NCI-H774 (cell line): ENCODE data around the gene NOTCH3.

Experiments
- DNase-seq: peaks from one replicate; lab custom pipeline; 2025; lab: John Stamatoyannopoulos, UW

The NOTCH3 gene

GRCh38 chr19:15235781-15236180 is 35.0 kb upstream of the NOTCH3 start:
- DNase-seq, result no peak

- no peak for DNase-seq
Observed at GRCh38 chr19:15234431-15235130, 33.8 kb upstream of the NOTCH3 start.

- DNase-seq, result no peak
Observed at GRCh38 chr19:15231271-15231670, 30.5 kb upstream of the NOTCH3 start.

GRCh38 chr19:15227261-15227660 is 26.5 kb upstream of the NOTCH3 start:
- no peak for DNase-seq

- no peak for DNase-seq
Observed at GRCh38 chr19:15225760-15226159, 25.0 kb upstream of the NOTCH3 start.

- DNase-seq, result no peak
Observed at GRCh38 chr19:15223649-15224361, 23.0 kb upstream of the NOTCH3 start.

- peak; percentile 93 for DNase-seq
Observed at GRCh38 chr19:15222738-15223648, 22.2 kb upstream of the NOTCH3 start.

GRCh38 chr19:15220833-15221232 is 20.0 kb upstream of the NOTCH3 start:
- DNase-seq, result no peak

GRCh38 chr19:15218501-15218900 is 17.7 kb upstream of the NOTCH3 start:
- no peak for DNase-seq

GRCh38 chr19:15216363-15216762 is 15.6 kb upstream of the NOTCH3 start:
- DNase-seq, result no peak

- DNase-seq, result no peak
Observed at GRCh38 chr19:15213715-15214381, 13.1 kb upstream of the NOTCH3 start.

GRCh38 chr19:15212711-15213110 is 11.9 kb upstream of the NOTCH3 start:
- no peak for DNase-seq

- no peak for DNase-seq
Observed at GRCh38 chr19:15210323-15210781, 9.6 kb upstream of the NOTCH3 start.

- DNase-seq, result no peak
Observed at GRCh38 chr19:15201374-15202023, 704 bp upstream of the NOTCH3 start.

GRCh38 chr19:15199661-15200552 is 888 bp downstream of the NOTCH3 start:
- no peak for DNase-seq

GRCh38 chr19:15198951-15199660 is 1.7 kb downstream of the NOTCH3 start:
- DNase-seq, result no peak

- DNase-seq, result no peak
Observed at GRCh38 chr19:15197942-15198341, 2.9 kb downstream of the NOTCH3 start.

GRCh38 chr19:15197275-15197941 is 3.4 kb downstream of the NOTCH3 start:
- no peak for DNase-seq

GRCh38 chr19:15196360-15197005 is 4.3 kb downstream of the NOTCH3 start:
- DNase-seq, result no peak
